ENCODE measurements around the gene ADRA2B.

DNA sequence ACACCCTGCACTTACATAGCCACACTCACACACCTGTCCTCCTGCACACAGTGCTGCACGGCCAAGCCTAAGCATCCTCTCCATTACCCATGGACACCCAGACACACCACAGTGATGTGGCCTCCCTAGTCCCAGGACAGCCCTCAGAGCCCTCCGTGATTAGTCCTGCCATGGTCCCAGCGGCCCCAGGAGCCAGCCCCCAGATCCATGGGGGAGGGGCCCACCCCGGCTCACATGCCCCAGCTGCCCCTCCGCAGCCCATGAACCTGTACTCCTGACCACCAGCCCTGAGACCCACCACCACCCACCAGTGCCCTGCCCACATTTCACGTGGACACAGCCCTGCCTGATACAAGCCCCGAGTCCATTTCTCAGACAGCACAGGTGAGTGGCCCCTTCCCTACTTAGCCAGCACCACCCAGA lies 36.9 kb upstream of the ADRA2B start:
- TF ChIP-seq, protein P1, sequence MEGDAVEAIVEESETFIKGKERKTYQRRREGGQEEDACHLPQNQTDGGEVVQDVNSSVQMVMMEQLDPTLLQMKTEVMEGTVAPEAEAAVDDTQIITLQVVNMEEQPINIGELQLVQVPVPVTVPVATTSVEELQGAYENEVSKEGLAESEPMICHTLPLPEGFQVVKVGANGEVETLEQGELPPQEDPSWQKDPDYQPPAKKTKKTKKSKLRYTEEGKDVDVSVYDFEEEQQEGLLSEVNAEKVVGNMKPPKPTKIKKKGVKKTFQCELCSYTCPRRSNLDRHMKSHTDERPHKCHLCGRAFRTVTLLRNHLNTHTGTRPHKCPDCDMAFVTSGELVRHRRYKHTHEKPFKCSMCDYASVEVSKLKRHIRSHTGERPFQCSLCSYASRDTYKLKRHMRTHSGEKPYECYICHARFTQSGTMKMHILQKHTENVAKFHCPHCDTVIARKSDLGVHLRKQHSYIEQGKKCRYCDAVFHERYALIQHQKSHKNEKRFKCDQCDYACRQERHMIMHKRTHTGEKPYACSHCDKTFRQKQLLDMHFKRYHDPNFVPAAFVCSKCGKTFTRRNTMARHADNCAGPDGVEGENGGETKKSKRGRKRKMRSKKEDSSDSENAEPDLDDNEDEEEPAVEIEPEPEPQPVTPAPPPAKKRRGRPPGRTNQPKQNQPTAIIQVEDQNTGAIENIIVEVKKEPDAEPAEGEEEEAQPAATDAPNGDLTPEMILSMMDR (IDR thresholded peaks at IDR 0.05): no peak
- TF ChIP-seq POLR2A (IDR thresholded peaks at IDR 0.05): no peak

All from body of pancreas (tissue), 4 donors.